Thoracic aorta (tissue), 2 donors: ENCODE measurements around the gene CBL. TPM values are rescaled to one million over a fixed set of nuclear protein-coding genes. Genes with fewer than 3 reads are reported as not detected.

Experiments
- ATAC-seq: fragments of 150-250 bp; one replicate; pipeline ENCODE4 v1.8.0; 2017; ENCODE audit warnings: low read depth; ENCODE audit not compliant: insufficient number of reproducible peaks, low FRiP score
- DNase-seq: peaks from one replicate; pipeline ENCODE4 v3.0.0-alpha.2; 2020; ENCODE audit warnings: low spot score
- H3K27ac ChIP-seq, 2 donors: fragments of 200-600 bp; sonication (generic); 1 replicate in 1 of 2; 2 replicates in 1 of 2; pipeline ENCODE4 v1.5.1; 2016; ENCODE audit warnings: mild to moderate bottlenecking in 2 of 2, moderate library complexity in 2 of 2
- H3K27me3 ChIP-seq: fragments of 200-600 bp; sonication (generic); replicated peaks from 2 replicates; pipeline ENCODE4 v1.6.0; 2016; ENCODE audit warnings: mild to moderate bottlenecking; ENCODE audit not compliant: insufficient read depth
- H3K36me3 ChIP-seq: fragments of 200-600 bp; sonication (generic); one replicate; pipeline ENCODE4 v1.5.1; 2016
- H3K4me1 ChIP-seq, 2 donors: fragments of 200-600 bp; sonication (generic); 1 replicate in 1 of 2; 2 replicates in 1 of 2; pipeline versions ENCODE4 v1.5.1 to v1.6.0; 2016; ENCODE audit warnings: low read depth in 2 of 2, mild to moderate bottlenecking in 1 of 2; ENCODE audit not compliant: control insufficient read depth in 1 of 2
- H3K4me3 ChIP-seq: fragments of 200-600 bp; sonication (generic); 2 replicates; pipeline ENCODE4 v1.5.1; 2016; ENCODE audit warnings: mild to moderate bottlenecking
- H3K9me3 ChIP-seq: fragments of 200-600 bp; sonication (generic); 2 replicates; pipeline ENCODE4 v1.5.1; 2016
- CTCF ChIP-seq: fragments of 200-600 bp; sonication (generic); IDR thresholded peaks from one replicate; pipeline ENCODE4 v1.5.1; 2019; ENCODE audit warnings: antibody characterized with exemption
- total RNA-seq, 2 donors: library from RNA; depleted of rRNA; stranded (reverse); fragments of >200 nt; gene quantifications; one replicate each; pipeline versions ENCODE4 v1.1.0 to v1.2.3, GENCODE V29; 2016

Gene CBL
- total RNA-seq, 2 donors from 2014 or later, result 21.0 to 23.2 TPM

GRCh38 chr11:119316016-119316728 lies 110.0 kb downstream of the CBL start:
- peaks cover 33 to 74% of the 10 kb centered on the region in 2 donors for H3K4me1 ChIP-seq
- DNase-seq, result peak; percentile 76
- peak; percentile 41 for ATAC-seq
- H3K27me3 ChIP-seq, result no peaks in the 10 kb centered on the region
- no peaks in the 10 kb centered on the region for H3K9me3 ChIP-seq
- TF ChIP-seq CTCF, result no peak
- peak overlapping the region; percentile 85 for H3K4me3 ChIP-seq
- peaks cover 29% of the 10 kb centered on the region for H3K36me3 ChIP-seq
- peak overlapping the region; percentile 98 to 99 for H3K27ac ChIP-seq

- Histone ChIP-seq H3K27me3 (no peaks in the 10 kb centered on the region), H3K4me3 (peak within 1 kb of the TSS; percentile 85), H3K4me1 (peaks cover 33 to 77% of the 10 kb centered on the region in 2 donors), H3K36me3 (peaks cover 21% of the 10 kb centered on the region), H3K27ac (peak within 1 kb of the TSS; percentile 98 to 99), H3K9me3 (no peaks in the 10 kb centered on the region)
- no peak for TF ChIP-seq CTCF
- DNase-seq (no peak), ATAC-seq (peak; percentile 29)
Measured at GRCh38 chr11:119316729-119317591, 110.8 kb downstream of the CBL start, which contains the start of gene MCAM. Gene MCAM, minus strand, starts transcription at chr11:119317130. Its CDS starts 29 bp downstream, at chr11:119317101.

GRCh38 chr11:119317592-119318239 lies 111.6 kb downstream of the CBL start:
- H3K27me3 ChIP-seq, result no peaks in the 10 kb centered on the region
- DNase-seq (no peak), ATAC-seq (no peak)
- peaks cover 33 to 76% of the 10 kb centered on the region in 2 donors for H3K4me1 ChIP-seq
- H3K9me3 ChIP-seq, result no peaks in the 10 kb centered on the region
- H3K27ac ChIP-seq, result peak overlapping the region; percentile 98 to 99
- H3K36me3 ChIP-seq, result peaks cover 14% of the 10 kb centered on the region
- peak overlapping the region; percentile 85 for H3K4me3 ChIP-seq
- no peak for TF ChIP-seq CTCF

- peaks cover 33 to 72% of the 10 kb centered on the region in 2 donors for H3K4me1 ChIP-seq
- no peak for TF ChIP-seq CTCF
- H3K36me3 ChIP-seq, result peaks cover 10% of the 10 kb centered on the region
- H3K9me3 ChIP-seq, result no peaks in the 10 kb centered on the region
- ATAC-seq (no peak), DNase-seq (no peak)
- H3K27me3 ChIP-seq, result no peaks in the 10 kb centered on the region
- peak overlapping the region; percentile 98 to 99 for H3K27ac ChIP-seq
- peak overlapping the region; percentile 85 for H3K4me3 ChIP-seq
Measured at GRCh38 chr11:119318240-119319135, 112.3 kb downstream of the CBL start.
